K562 (cell line): ENCODE measurements around the gene EIF2AK3. TPM values are rescaled to one million over a fixed set of nuclear protein-coding genes. Genes with fewer than 3 reads are reported as not detected.

Source experiments
- ATAC-seq: fragments of 200-7000 bp; cut with Tn5 transposase; 3 replicates; pipeline ENCODE4 v1.9.1; 2020; ENCODE audit warnings: moderate library complexity
- BruUV-seq: library from RNA; stranded (reverse); fragments of 400-500 nt; replicated peaks from 2 replicates; lab custom pipeline; 2021; lab: Mats Ljungman, UMichigan
- CTCF ChIA-PET: fragments of 300-600 bp; formaldehyde crosslinking; extraction: SDS; loops from one replicate; lab custom pipeline; 2021; ENCODE audit warnings: low intra/inter-chr PET ratio; lab: Yijun Ruan, JAX
- POLR2A ChIA-PET: fragments of 300-600, 350-650 bp; sonication (Branson Sonifier 250); formaldehyde crosslinking; extraction: SDS; loops from one replicate; lab custom pipeline; 2021; ENCODE audit warnings: antibody characterized with exemption, inconsistent platforms; lab: Yijun Ruan, JAX
- DNase-seq, 4 experiments: peaks; one replicate each; pipeline versions ENCODE4 v3.0.0 to v3.0.0-alpha.2; 2011 to 2018; ENCODE audit warnings: low spot score in 3 of 4, mixed read lengths in 3 of 4; ENCODE audit errors: extremely low read depth in 1 of 4
- FAIRE-seq: peaks from 2 replicates; lab custom pipeline; 2011; peaks lifted over from hg19 to GRCh38; lab: Jason Lieb, UNC
- H2AFZ ChIP-seq: 2 replicates; pipeline ENCODE4 v1.6.0; 2011; ENCODE audit warnings: low read depth, low read length, control low read depth, inconsistent platforms
- H3K27ac ChIP-seq: fragments of 200-600 bp; 3 replicates; pipeline ENCODE4 v1.8.0; 2011; ENCODE audit warnings: low read depth, mild to moderate bottlenecking, control low read depth, inconsistent platforms, low read length, moderate library complexity, mixed read lengths; ENCODE audit errors: extremely low read depth
- H3K27me3 ChIP-seq, 2 experiments: fragments of 300-600 bp in 1 of 2; 2 replicates in 1 of 2; 3 replicates in 1 of 2; pipeline versions ENCODE4 v1.6.0 to v1.8.0; 2011; ENCODE audit warnings: inconsistent platforms in 2 of 2, low read length in 2 of 2, mild to moderate bottlenecking in 1 of 2, mixed read lengths in 1 of 2, moderate library complexity in 1 of 2; ENCODE audit not compliant: control insufficient read depth in 2 of 2, insufficient read depth in 2 of 2
- H3K36me3 ChIP-seq: fragments of 300-600 bp; 3 replicates; pipeline ENCODE4 v1.8.0; 2011; ENCODE audit warnings: mild to moderate bottlenecking, low read length, inconsistent platforms; ENCODE audit not compliant: control insufficient read depth, insufficient read depth
- H3K4me1 ChIP-seq, 2 experiments: fragments of 200-600 bp in 1 of 2; replicated peaks in 1 of 2; 2 replicates in 1 of 2; 3 replicates in 1 of 2; pipeline versions ENCODE4 v1.5.1 to v1.8.0; 2011; ENCODE audit warnings: inconsistent platforms in 2 of 2, low read length in 2 of 2, mild to moderate bottlenecking in 1 of 2, mixed read lengths in 1 of 2, moderate library complexity in 1 of 2; ENCODE audit not compliant: control insufficient read depth in 2 of 2, insufficient read depth in 2 of 2
- H3K4me2 ChIP-seq: 2 replicates; pipeline ENCODE4 v1.6.1; 2011; ENCODE audit warnings: low read length, control low read depth, inconsistent platforms, mixed read lengths; ENCODE audit not compliant: insufficient read depth
- H3K4me3 ChIP-seq: fragments of 200-600 bp; sonication (generic), shearing (Covaris generic); 2 replicates; pipeline ENCODE4 v1.5.1; 2016; ENCODE audit warnings: control low read depth, inconsistent platforms
- H3K79me2 ChIP-seq: fragments of 200-600 bp; 3 replicates; pipeline ENCODE4 v1.8.0; 2011; ENCODE audit warnings: low read length, inconsistent platforms; ENCODE audit not compliant: control insufficient read depth, insufficient read depth
- H3K9ac ChIP-seq, 2 experiments: 2 replicates each; pipeline versions ENCODE4 v1.6.0 to v1.6.1; 2011; ENCODE audit warnings: low read depth in 2 of 2, low read length in 2 of 2, control low read depth in 1 of 2, inconsistent platforms in 1 of 2, mild to moderate bottlenecking in 1 of 2, mixed read lengths in 1 of 2; ENCODE audit not compliant: insufficient read depth in 1 of 2
- H3K9me1 ChIP-seq: one replicate; pipeline ENCODE4 v1.6.0; 2011; ENCODE audit warnings: inconsistent platforms, mild to moderate bottlenecking, low read length, moderate library complexity; ENCODE audit not compliant: control insufficient read depth, insufficient read depth
- H3K9me3 ChIP-seq: replicated peaks from 2 replicates; pipeline ENCODE4 v1.5.1; 2011; ENCODE audit warnings: low read depth, low read length, inconsistent platforms; ENCODE audit not compliant: control insufficient read depth, insufficient read depth
- H4K20me1 ChIP-seq: replicated peaks from 2 replicates; pipeline ENCODE4 v1.6.1; 2011; ENCODE audit warnings: low read length, inconsistent platforms, mixed read lengths; ENCODE audit not compliant: control insufficient read depth, insufficient read depth
- AFF4 ChIP-seq: sonication (generic); formaldehyde crosslinking; IDR thresholded peaks from 2 replicates; pipeline ENCODE4 v1.8.0; 2023; ENCODE audit warnings: mild to moderate bottlenecking, missing genetic modification reagents
- ARID4B ChIP-seq: sonication (generic); formaldehyde crosslinking; IDR thresholded peaks from 2 replicates; pipeline ENCODE4 v1.8.0; 2022; ENCODE audit warnings: mild to moderate bottlenecking, missing genetic modification reagents
- FIP1L1 ChIP-seq: fragments of 200-400 bp; formaldehyde crosslinking; IDR thresholded peaks from 2 replicates; pipeline ENCODE4 v1.6.1; 2018; ENCODE audit warnings: mild to moderate bottlenecking, low read depth, low read length; ENCODE audit not compliant: poor library complexity, severe bottlenecking
- PML ChIP-seq: IDR thresholded peaks from 2 replicates; pipeline ENCODE4 v1.6.1; 2012; ENCODE audit warnings: low read length, inconsistent platforms
- TBP ChIP-seq: optimal IDR thresholded peaks from 2 replicates; pipeline ENCODE3; 2011; ENCODE audit warnings: low read depth, low read length, improper control_type of control experiment
- ZNF740 ChIP-seq, 3 experiments: fragments of 200-800 bp in 1 of 3; sonication (Bioruptor generic) in 1 of 3; sonication (generic) in 1 of 3; formaldehyde crosslinking in 1 of 3; IDR thresholded peaks; 2 replicates each; pipeline versions ENCODE4 v1.6.1 to v1.8.0; 2016 to 2022; ENCODE audit warnings: mild to moderate bottlenecking in 2 of 3, missing compliant biosample characterization in 2 of 3, missing genetic modification characterization in 2 of 3, missing genetic modification reagents in 1 of 3
- WGBS: fragments of 100-300 bp; shearing (Covaris generic); methylation state at CpG from one replicate; pipeline ENCODE4 v1.1.6; 2016; ENCODE audit warnings: low coverage, mixed read lengths; ENCODE audit not compliant: insufficient coverage; ENCODE audit errors: missing lambda C conversion rate; 5-methylcytosine and 5-hydroxymethylcytosine counted together
- in situ Hi-C: fragments of 300-500 bp; cut with MboI; formaldehyde crosslinking; loops from 4 replicates; pipeline ENCODE4 v1.15.0; 2018; ENCODE audit warnings: inconsistent platforms, mixed read lengths
- intact Hi-C: fragments of 100-400 bp; cut with micrococcal nuclease; formaldehyde crosslinking; loops from 2 replicates; pipeline ENCODE4 v1.14.2; 2022
- polyA plus RNA-seq, 8 experiments: library from polyadenylated mRNA; depleted of rRNA in 4 of 8; stranded (reverse) in 5 of 8; unstranded in 3 of 8; fragments of >200 nt; fragmentation: Nextera tagmentation in 2 of 8; fragmentation: Illumina TruSeq in 1 of 8; extraction: Ambion mirVana in 2 of 8; extraction: Trizol in 1 of 8; gene quantifications; 2 replicates each; pipeline versions ENCODE4 v1.2.1 to v1.2.3, GENCODE V29; 2011 to 2014; ENCODE audit warnings: inconsistent platforms in 1 of 8, missing spikeins in 1 of 8
- total RNA-seq, 7 experiments: library from RNA; depleted of rRNA in 6 of 7; stranded (reverse); fragments of >200 nt in 6 of 7; fragmentation: Illumina TruSeq in 2 of 7; extraction: Trizol in 2 of 7; gene quantifications; 2 replicates each; pipeline versions ENCODE4 v1.2.1 to v1.2.3, GENCODE V29; 2011 to 2021; ENCODE audit warnings: low replicate concordance in 1 of 7

The EIF2AK3 gene
- total and polyA plus RNA-seq, 9 of the 15 experiments (the other 6 are each of a cell fraction or from before 2014, with no cell fraction given): 1.7 to 11.6 (median 7.4) TPM

DNA sequence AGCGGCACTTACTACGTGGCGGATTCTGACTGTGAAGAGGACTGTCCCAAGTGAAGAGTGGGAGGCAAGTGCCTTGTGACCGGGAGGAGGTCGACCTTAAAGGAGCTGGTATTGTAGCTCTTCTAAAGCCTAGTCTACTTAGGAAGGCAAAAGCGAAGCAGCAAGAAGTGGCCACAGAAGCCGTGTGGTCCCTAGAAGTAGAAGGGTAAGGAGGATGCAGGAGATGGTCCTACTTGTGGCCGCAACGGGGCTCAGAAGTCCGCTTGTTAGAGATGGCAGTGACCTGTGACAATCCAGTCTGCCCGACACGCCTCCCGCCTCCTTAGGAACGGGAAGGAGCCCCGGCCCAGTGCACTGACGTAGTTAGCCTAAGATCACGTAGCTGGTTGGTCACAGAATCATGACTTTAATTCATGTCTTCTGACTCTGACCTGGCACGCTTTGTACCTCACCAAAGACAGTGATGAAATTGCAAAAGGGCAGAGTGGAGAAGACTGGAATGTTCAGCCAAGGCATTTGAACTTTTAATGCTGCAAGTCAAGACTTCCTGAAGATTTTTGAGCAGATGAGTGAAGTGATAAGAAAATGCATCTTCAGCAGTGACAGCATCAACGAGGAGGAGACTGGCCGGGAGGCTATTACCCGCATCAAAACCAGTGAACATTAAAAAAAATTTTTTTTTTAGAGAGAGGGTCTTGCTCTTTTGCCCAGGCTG, 749 bp upstream of the EIF2AK3 start (continued):
- 0 out of 2 replicates have a peak, but pooled peaks have one; percentile 37 for TF ChIP-seq ARID4B

GRCh38 chr2:88626171-88627054, 851 bp downstream of the EIF2AK3 start:
- CTCF ChIA-PET: interaction anchor here (0.7 kb wide), 1 partner anchor 44 kb away, joined by 3 read pairs; no protein-coding TSS in a partner anchor
- Histone ChIP-seq H3K27me3 (no peaks in the 10 kb centered on the region), H3K36me3 (no peaks in the 10 kb centered on the region), H3K4me1 (peaks cover 16 to 22% of the 10 kb centered on the region in 2 experiments; a peak in 4 of 5 replicates), H3K79me2 (peaks cover 60% of the 10 kb centered on the region), H3K9me1 (no peaks in the 10 kb centered on the region), H3K9me3 (no peaks in the 10 kb centered on the region), H4K20me1 (peaks cover 18% of the 10 kb centered on the region), H2AFZ (peak overlapping the region; percentile 93), H3K27ac (peak overlapping the region; percentile 93), H3K4me2 (peak overlapping the region; percentile 92), H3K9ac (peak overlapping the region; percentile 88 to 97), H3K4me3 (peak overlapping the region; percentile 90)
- 3% methylated on average over 29 of the region's 54 CpGs for WGBS
- in situ Hi-C loops (no loop called here), intact Hi-C loops (loop anchor here (5.0 kb wide), 2 partner anchors 34 to 41 kb away; no protein-coding TSS in a partner anchor)
- POLR2A ChIA-PET: interaction anchor here (0.6 to 3.0 kb wide), 6 partner anchors 9 to 87 kb away, joined by 3 to 16 read pairs (median 5); no protein-coding TSS in a partner anchor
- no peak for FAIRE-seq
- DNase-seq: peak; percentile 38 to 55 (median 48)
- peak; percentile 2 for ATAC-seq
- TSS peak; percentile 47 for BruUV-seq
- TF ChIP-seq AFF4 (CRISPR knock-in tag) (peak; percentile 60; the same call in 1 of the 2 replicates), TBP (no peak), PML (0 out of 2 replicates have a peak, but pooled peaks have one; percentile 1), FIP1L1 (peak; percentile 26), ZNF740 (CRISPR knock-in tag; IDR thresholded peaks at IDR 0.05) (no peak), ZNF740 (tag; IDR thresholded peaks at IDR 0.05) (no peak)
